ENCODE results near the gene HS6ST1.

Gene HS6ST1

GRCh38 chr2:128318776-128319464 lies at the start of gene HS6ST1:
Gene HS6ST1, minus strand, starts transcription at chr2:128318868. Its CDS starts 305 bp downstream, at chr2:128318563.
- DNase-seq (ENCODE audit: low read depth): peak; percentile 68

- no peak for DNase-seq (ENCODE audit: low read depth)
Measured at GRCh38 chr2:128367601-128368359, 49.1 kb upstream of the HS6ST1 start.

GRCh38 chr2:128366713-128367511 lies 48.2 kb upstream of the HS6ST1 start:
- no peak for DNase-seq (ENCODE audit: low read depth)

GRCh38 chr2:128365217-128365905 lies 46.7 kb upstream of the HS6ST1 start:
- no peak for DNase-seq (ENCODE audit: low read depth)

- no peak for DNase-seq (ENCODE audit: low read depth)
Measured at GRCh38 chr2:128364441-128364911, 45.8 kb upstream of the HS6ST1 start.

- DNase-seq (ENCODE audit: low read depth): no peak
Measured at GRCh38 chr2:128363934-128364361, 45.3 kb upstream of the HS6ST1 start.

- DNase-seq (ENCODE audit: low read depth): peak; percentile 68
Measured at GRCh38 chr2:128362889-128363228, 44.2 kb upstream of the HS6ST1 start.

GRCh38 chr2:128362176-128362888 lies 43.7 kb upstream of the HS6ST1 start:
- DNase-seq (ENCODE audit: low read depth): no peak

- DNase-seq (ENCODE audit: low read depth): no peak
Measured at GRCh38 chr2:128361376-128362131, 42.9 kb upstream of the HS6ST1 start.

- DNase-seq (ENCODE audit: low read depth): no peak
Measured at GRCh38 chr2:128360711-128361110, 42.0 kb upstream of the HS6ST1 start.

GRCh38 chr2:128359841-128360240 lies 41.2 kb upstream of the HS6ST1 start:
- DNase-seq (ENCODE audit: low read depth): no peak

GRCh38 chr2:128358941-128359731 lies 40.5 kb upstream of the HS6ST1 start:
- DNase-seq (ENCODE audit: low read depth): no peak

GRCh38 chr2:128357506-128358370 lies 39.1 kb upstream of the HS6ST1 start:
- no peak for DNase-seq (ENCODE audit: low read depth)

GRCh38 chr2:128356127-128356526 lies 37.5 kb upstream of the HS6ST1 start:
- no peak for DNase-seq (ENCODE audit: low read depth)

GRCh38 chr2:128354726-128355470 lies 36.2 kb upstream of the HS6ST1 start:
- peak; percentile 70 for DNase-seq (ENCODE audit: low read depth)

- DNase-seq (ENCODE audit: low read depth): no peak
Measured at GRCh38 chr2:128354161-128354560, 35.5 kb upstream of the HS6ST1 start.

- no peak for DNase-seq (ENCODE audit: low read depth)
Measured at GRCh38 chr2:128350736-128351135, 32.1 kb upstream of the HS6ST1 start.

- DNase-seq (ENCODE audit: low read depth): no peak
Measured at GRCh38 chr2:128348701-128349100, 30.0 kb upstream of the HS6ST1 start.
